A673 (cell line): ENCODE measurements around the gene CARMIL3. TPM values are rescaled to one million over a fixed set of nuclear protein-coding genes. Genes with fewer than 3 reads are reported as not detected.
A peak's percentile ranks its signal among the peaks of the same experiment; 100 is the strongest.

ENCODE experiments used
- BruUV-seq: library from RNA; stranded (reverse); fragments of 400-500 nt; replicated peaks from 2 replicates; lab custom pipeline; 2021; lab: Mats Ljungman, UMichigan
- CTCF ChIA-PET: fragments of 300-600 bp; sonication (Branson Sonifier 250); formaldehyde crosslinking; loops from one replicate; lab custom pipeline; 2022; ENCODE audit warnings: antibody characterized with exemption; lab: Charles Lee
- POLR2A ChIA-PET: fragments of 300-600 bp; sonication (Branson Sonifier 250); formaldehyde crosslinking; loops from one replicate; lab custom pipeline; 2022; ENCODE audit warnings: antibody characterized with exemption; ENCODE audit not compliant: low non-redundant PET; lab: Charles Lee
- DNase-seq: peaks from one replicate; pipeline ENCODE4 v3.0.0-alpha.2; 2015; ENCODE audit warnings: low spot score
- H3K27ac ChIP-seq: fragments of 200-600 bp; sonication (generic); 2 replicates; pipeline ENCODE4 v1.5.1; 2016; ENCODE audit warnings: mixed run types, low read depth, mild to moderate bottlenecking, mixed read lengths, antibody characterized with exemption, low read length; ENCODE audit not compliant: poor library complexity, severe bottlenecking
- H3K27me3 ChIP-seq: fragments of 200-600 bp; sonication (generic); replicated peaks from 2 replicates; pipeline ENCODE4 v1.6.1; 2017; ENCODE audit warnings: mixed run types, low read depth, mild to moderate bottlenecking, mixed read lengths, antibody characterized with exemption, low read length; ENCODE audit not compliant: insufficient read depth, poor library complexity
- H3K36me3 ChIP-seq: fragments of 200-600 bp; sonication (generic); 2 replicates; pipeline ENCODE4 v1.6.1; 2016; ENCODE audit warnings: mixed run types, mild to moderate bottlenecking, mixed read lengths, antibody characterized with exemption, low read length; ENCODE audit not compliant: insufficient read depth, poor library complexity, severe bottlenecking
- H3K4me1 ChIP-seq: fragments of 200-600 bp; sonication (generic); 2 replicates; pipeline ENCODE4 v1.6.1; 2017; ENCODE audit warnings: mixed run types, mild to moderate bottlenecking, mixed read lengths, antibody characterized with exemption, low read length; ENCODE audit not compliant: insufficient read depth, poor library complexity, severe bottlenecking
- H3K4me3 ChIP-seq: fragments of 200-600 bp; sonication (generic); 2 replicates; pipeline ENCODE4 v1.5.1; 2016; ENCODE audit warnings: low read depth, mixed run types, mild to moderate bottlenecking, mixed read lengths, low read length; ENCODE audit not compliant: poor library complexity, severe bottlenecking
- H3K9me3 ChIP-seq: fragments of 200-600 bp; sonication (generic); 2 replicates; pipeline ENCODE4 v1.6.1; 2016; ENCODE audit warnings: mixed run types, low read depth, mild to moderate bottlenecking, mixed read lengths, antibody characterized with exemption, low read length; ENCODE audit not compliant: poor library complexity, severe bottlenecking
- EZH2 ChIP-seq: fragments of 200-600 bp; sonication (generic); IDR thresholded peaks from 2 replicates; pipeline ENCODE4 v1.6.1; 2017; ENCODE audit warnings: borderline replicate concordance, low read depth, mild to moderate bottlenecking, mixed read lengths, antibody characterized with exemption, low read length; ENCODE audit not compliant: poor library complexity, severe bottlenecking
- intact Hi-C: fragments of 100-400 bp; cut with micrococcal nuclease; formaldehyde crosslinking; loops from one replicate; pipeline ENCODE4 v1.10.0; 2022; ENCODE audit not compliant: unreplicated experiment
- total RNA-seq: library from RNA; stranded (reverse); gene quantifications from 2 replicates; pipeline ENCODE4 v1.2.3, GENCODE V29; 2021
- TF ChIP-seq, protein P1 (sequence below): fragments of 300-800, 200-600 bp; sonication (generic); conservative IDR thresholded peaks from 2 replicates; pipeline ENCODE4 v1.5.1; 2017; ENCODE audit warnings: low read depth, mild to moderate bottlenecking, antibody characterized with exemption, low read length, moderate library complexity, mixed read lengths

The CARMIL3 gene
- total RNA-seq, 1 experiment from 2014 or later: 0.49 TPM

DNA sequence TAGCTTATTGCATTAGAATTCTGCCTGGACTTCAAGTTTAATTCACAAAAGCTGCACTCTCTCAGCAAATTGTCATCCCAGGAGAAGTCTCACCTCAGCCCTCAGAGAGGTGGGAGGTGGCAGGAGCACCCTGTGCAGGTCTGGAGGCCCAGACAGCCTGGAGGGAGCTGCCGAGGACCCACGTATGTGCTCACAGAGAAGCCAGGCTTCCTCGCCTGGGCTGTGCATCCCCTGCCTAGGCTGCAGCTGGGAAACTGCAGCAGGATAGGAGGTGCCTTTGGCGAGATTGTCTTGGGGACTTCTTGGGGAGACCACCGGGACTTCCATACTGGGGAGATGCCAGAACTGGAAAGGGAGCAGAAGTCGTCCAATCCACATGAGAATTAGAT, 28.3 kb downstream of the CARMIL3 start:
- Histone ChIP-seq H3K4me3 (no peak overlapping the region), H3K27ac (no peak overlapping the region), H3K27me3 (peaks cover 13% of the 10 kb centered on the region), H3K4me1 (peaks cover 6% of the 10 kb centered on the region), H3K36me3 (no peaks in the 10 kb centered on the region), H3K9me3 (no peaks in the 10 kb centered on the region)
- CTCF ChIA-PET: interaction anchor here (0.6 to 1.3 kb wide), 3 partner anchors 10 to 22 kb away, joined by 3 to 4 read pairs (median 3); no protein-coding TSS in a partner anchor
- no peak for DNase-seq
- no TSS peak for BruUV-seq
- TF ChIP-seq EZH2: no peak
- TF ChIP-seq, protein P1, sequence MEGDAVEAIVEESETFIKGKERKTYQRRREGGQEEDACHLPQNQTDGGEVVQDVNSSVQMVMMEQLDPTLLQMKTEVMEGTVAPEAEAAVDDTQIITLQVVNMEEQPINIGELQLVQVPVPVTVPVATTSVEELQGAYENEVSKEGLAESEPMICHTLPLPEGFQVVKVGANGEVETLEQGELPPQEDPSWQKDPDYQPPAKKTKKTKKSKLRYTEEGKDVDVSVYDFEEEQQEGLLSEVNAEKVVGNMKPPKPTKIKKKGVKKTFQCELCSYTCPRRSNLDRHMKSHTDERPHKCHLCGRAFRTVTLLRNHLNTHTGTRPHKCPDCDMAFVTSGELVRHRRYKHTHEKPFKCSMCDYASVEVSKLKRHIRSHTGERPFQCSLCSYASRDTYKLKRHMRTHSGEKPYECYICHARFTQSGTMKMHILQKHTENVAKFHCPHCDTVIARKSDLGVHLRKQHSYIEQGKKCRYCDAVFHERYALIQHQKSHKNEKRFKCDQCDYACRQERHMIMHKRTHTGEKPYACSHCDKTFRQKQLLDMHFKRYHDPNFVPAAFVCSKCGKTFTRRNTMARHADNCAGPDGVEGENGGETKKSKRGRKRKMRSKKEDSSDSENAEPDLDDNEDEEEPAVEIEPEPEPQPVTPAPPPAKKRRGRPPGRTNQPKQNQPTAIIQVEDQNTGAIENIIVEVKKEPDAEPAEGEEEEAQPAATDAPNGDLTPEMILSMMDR: no peak
- POLR2A ChIA-PET: interaction anchor here (0.6 kb wide), 1 partner anchor 90 kb away, joined by 4 read pairs; no protein-coding TSS in a partner anchor
- intact Hi-C loops: no loop called here

DNA sequence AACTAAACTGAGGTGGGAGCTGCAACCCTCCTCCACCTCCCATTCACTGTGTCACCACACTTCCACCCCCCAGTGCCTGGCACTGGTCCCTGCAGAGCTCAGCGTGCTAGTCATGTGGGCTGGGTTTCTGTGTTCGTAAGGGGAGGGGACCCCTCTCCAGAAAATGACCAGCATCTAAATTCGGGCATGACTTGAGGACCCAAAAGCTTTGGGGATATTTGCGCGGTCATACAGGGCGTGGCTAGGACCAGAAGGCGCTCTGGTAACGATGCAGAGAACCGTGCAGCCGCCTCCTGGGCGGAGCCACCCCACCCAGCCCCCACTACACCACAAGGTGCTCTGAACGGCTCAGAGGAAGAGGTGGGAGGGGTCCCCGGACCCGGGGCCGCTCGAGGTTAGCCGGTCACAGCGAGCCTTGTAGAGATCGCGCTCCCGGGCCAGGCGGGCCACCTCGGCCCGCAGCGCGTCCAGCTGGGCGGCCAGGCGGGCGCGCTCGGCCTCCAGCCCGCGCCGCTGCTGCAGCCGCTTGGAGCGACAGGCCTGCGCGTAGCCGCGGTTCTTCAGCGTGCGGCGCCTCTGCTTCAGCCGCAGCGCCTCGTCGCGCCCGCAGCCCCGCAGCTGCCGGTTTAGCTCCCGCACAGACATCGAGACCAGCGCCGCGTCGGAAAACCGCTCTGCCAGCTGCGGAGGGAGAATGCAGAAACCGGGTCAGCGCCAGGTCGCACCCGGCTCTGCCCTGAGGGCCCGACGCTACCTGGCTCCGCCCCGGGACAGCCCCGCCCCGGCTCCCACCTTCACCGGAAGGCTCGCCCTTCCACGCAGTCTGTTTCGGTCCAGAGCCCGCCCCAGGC, 29.3 kb downstream of the CARMIL3 start:
- Histone ChIP-seq H3K27me3 (peaks cover 13% of the 10 kb centered on the region), H3K4me3 (peak overlapping the region; percentile 63), H3K9me3 (no peaks in the 10 kb centered on the region), H3K27ac (peak overlapping the region; percentile 50), H3K36me3 (no peaks in the 10 kb centered on the region), H3K4me1 (peaks cover 6% of the 10 kb centered on the region)
- ChIA-PET CTCF (interaction anchor here (0.7 to 1.3 kb wide), 3 partner anchors 21 to 37 kb away, joined by 3 to 4 read pairs (median 3); no protein-coding TSS in a partner anchor), POLR2A (no interaction called here)
- TF ChIP-seq, protein P1: no peak
- TF ChIP-seq EZH2: no peak
- no TSS peak for BruUV-seq
- intact Hi-C loops: no loop called here
- DNase-seq: peak; percentile 37

DNA sequence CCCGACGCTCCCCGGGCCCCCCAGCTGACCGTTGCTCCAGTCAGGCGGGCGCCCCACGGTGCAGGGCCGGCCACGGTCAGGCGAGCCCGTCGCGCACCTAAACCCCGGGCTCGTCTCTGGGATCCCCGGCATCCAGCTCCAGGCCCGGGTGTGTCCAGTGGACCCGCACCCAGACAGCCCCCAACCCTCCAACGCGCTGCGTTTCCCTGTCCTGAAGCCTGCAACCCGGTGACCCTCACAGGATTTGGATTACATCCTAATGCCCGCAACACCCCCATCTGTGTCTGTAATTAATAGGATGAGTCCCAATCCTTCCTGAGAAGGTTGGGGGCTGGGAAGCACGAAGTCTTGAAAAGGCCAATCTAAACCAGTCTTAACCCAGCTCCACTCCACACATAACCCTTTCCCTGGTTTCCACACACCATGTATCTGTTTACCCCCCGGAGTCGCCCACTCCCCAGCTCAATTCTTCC, 30.0 kb downstream of the CARMIL3 start:
- POLR2A ChIA-PET: no interaction called here
- intact Hi-C loops: no loop called here
- Histone ChIP-seq H3K27ac (no peak overlapping the region), H3K4me3 (peak overlapping the region; percentile 63), H3K9me3 (no peaks in the 10 kb centered on the region), H3K4me1 (peaks cover 6% of the 10 kb centered on the region), H3K36me3 (no peaks in the 10 kb centered on the region), H3K27me3 (peaks cover 13% of the 10 kb centered on the region)
- DNase-seq: no peak
- no peak for TF ChIP-seq EZH2
- TF ChIP-seq, protein P1: no peak
- CTCF ChIA-PET: interaction anchor here (0.7 kb wide), 1 partner anchor 38 kb away, joined by 4 read pairs; no protein-coding TSS in a partner anchor
- no TSS peak for BruUV-seq
